CD4-positive, alpha-beta T cell treated with Interleukin-15 for 4 hours (primary cell): ENCODE results near the gene LYPD6B.
"Not testable (repeated sequence)": the region's sequence is repeated elsewhere in the genome, so short reads cannot be mapped to it uniquely, and the experiment has no call there.

ENCODE experiments used
- DNase-seq: peaks from one replicate; pipeline ENCODE4 v3.0.0-alpha.2; 2020; ENCODE audit warnings: low spot score

Gene LYPD6B

DNA sequence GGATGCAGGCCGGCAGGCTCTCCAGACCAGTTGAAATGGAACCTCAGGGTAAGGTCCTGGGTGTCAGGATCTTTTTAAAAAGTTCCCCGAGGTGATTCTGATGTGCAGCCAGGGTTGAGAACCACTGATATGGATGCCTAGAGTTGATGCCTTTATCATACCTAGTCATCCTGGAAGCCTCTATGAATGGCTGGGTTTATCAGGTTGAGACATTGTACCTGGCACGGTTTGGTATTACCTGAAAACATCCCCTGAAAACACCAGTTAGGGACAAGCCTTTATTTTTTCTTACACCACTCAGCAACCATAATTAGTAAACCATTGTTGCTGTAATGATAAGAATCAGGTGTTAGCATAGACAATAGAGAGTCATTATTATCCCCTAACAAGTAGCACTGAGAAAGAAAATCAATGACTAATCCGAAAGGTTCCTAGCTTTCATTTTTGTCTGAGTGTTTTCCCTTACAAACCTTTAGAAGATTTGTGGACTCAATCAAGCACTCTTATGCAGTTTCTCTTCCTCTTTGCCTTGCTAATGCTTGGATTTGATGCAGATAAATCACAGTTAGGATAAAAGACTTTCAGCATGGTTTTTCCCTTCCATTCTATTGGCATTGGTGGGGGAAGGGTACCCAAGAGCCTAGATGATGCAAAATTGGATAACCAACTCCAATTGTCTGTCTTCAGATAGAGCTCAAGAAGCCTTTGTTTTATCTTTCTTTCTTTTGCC, 175.4 kb downstream of the LYPD6B start:
- no peak for DNase-seq

DNA sequence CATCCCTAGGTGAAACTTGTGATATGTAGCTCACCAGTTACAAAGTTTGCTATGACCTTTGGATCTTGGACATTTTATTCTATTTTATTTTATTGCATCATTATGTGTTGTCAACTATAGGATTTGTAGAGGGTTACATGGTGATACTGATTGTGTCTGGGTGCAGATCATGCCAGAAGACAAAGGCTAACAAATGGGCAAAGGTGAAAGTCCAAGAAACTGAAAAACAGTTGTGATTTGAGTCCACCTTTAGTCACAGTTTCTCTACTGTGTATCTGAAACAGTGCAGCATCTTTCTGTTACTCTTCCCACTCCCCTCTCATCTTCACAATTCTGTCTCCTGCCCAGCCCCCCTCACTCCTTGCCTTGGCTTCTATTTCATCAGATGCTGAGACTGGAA, 180.0 kb downstream of the LYPD6B start:
- DNase-seq: no peak

DNA sequence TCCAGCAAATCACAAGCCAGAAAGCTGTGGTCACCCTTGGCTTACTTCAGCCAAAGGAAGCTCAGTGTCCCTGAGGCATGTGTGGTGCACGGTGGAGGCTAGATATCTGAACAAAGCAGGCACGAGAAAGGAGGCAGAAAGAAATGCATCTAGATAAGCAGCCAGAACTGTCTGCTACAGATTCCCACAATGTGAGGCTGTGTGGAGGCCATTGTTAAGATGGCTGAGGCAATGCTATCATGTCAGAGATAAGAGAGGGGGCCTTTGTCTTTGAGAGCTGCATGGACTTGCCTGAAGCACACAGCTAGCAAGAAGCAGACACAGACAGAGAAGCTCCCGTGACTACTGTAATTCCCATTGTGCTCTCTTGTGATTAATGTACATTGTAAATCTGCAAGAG, 181.4 kb downstream of the LYPD6B start:
- DNase-seq: no peak

DNA sequence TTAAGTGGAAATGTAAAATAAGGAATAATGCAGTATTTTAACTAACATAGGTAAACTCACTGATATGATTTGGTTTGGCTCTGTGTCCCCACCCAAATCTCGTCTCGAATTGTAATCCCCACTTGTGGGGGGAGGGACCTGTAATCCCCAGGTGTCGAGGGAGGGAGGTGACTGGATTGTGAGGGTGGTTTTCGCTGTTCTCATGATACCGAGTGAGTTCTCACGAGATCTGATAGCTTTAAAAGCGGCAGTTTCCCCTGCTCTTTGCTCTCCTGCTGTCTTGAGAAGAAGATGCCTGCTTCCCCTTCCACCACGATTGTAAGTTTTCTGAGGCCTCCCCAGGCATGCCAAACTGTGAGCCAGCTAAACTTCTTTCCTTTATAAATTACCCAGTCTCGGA, 182.5 kb downstream of the LYPD6B start:
- DNase-seq: no peak

DNA sequence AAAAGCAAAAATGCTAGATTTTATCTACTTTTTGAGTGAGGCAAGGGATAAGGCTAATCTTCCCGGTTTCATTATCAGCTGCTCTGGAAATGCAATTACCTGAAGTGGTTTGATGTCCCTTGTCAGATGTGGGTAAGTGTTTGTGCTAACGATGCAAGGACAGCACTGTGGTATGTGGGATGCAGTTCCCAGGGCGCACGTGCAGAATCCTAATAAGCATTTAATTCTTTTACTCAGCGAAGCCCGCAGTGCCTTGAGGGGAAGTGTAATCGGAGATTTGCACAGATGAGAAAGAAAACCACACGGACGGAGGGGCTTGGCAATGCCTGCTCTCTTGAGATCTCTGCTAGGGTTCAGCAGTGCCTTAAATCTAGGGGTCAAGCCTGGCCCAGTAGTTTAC, 183.4 kb downstream of the LYPD6B start:
- DNase-seq: no peak

DNA sequence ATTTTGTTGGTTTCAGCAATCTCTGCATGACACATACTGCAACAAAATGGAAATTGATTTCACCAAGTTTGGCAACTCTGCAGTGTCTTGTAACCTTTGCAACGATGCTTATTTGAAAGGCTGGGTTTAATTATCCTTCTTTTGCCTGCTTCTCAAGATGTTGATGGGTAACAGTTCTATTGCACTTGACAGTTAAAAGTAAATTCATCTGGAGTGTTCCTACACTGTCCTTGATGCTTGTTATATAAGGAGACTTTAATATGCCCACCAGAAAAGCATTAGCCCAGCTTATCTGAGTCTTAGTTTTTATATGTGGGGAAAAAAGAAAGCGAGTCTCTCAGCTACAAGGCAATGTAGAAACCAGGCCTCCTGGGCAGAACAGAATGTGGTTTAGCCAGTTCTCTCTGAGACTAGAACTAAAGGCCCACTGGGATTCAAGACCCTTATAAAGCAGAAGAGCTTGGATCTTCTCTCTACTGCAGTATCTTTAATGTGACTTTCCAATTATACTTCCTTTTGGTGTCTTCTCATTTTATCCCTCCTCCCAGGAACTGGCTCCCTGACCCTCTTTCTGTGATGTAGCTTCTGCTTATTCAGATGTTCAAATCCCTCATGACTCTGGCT, 185.1 kb downstream of the LYPD6B start:
- DNase-seq: no peak

DNA sequence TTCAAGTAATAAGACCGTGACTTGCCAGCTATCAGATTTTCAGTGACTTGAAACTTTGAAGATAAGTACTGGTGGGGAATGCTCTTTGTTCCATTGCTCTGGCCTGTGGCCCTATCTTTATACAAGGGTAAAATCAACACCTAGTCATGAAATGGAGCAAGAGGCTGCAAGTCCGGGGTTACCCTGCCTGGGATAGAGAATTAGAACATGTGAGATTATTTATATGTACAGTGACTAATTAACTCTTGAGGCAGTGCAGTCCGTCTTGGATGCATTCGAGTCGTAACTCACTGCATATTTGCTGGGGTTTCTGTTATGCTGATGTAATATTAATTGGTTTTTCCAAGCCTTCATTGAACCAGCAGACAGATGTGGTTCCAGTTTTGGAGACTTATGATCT, 186.0 kb downstream of the LYPD6B start:
- DNase-seq: no peak

DNA sequence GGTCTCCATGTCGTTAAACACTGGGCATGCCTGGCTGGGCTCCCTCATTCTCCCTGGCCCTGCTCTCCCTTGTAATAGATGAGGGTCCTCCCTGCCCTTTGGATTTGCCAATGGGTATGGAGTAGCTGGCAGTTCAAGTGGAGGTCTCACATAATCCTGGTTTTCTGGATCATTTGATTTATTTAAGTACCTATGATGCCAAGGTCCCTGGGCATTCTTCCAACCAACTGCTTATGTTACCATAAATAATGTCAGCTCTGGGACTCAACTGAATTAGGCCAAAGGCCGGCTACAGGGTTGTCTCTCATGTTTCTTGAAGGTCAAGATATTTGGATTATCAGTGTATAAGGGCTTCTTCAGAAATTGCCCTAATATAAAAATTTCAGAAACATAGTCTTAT, 186.9 kb downstream of the LYPD6B start:
- DNase-seq: no peak

DNA sequence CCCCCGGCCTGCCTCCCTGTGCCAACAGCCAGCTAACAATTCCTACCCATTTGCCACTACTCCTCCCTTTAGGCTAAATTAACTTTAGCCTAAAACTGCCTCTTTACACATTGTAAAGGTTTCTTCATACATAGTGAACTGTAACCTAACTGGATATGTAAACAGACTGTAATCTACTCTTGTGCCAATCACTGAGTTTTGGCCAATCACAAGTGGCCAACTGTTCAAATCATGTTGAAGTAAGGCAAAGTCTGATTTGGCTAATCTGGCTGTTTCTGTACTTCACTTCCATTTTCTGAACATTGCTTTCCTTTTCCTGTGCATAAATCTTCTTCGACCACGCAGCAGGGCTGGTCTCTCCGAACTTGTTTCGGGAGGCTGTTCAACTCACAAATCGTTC, 188.3 kb downstream of the LYPD6B start:
- DNase-seq: no peak

DNA sequence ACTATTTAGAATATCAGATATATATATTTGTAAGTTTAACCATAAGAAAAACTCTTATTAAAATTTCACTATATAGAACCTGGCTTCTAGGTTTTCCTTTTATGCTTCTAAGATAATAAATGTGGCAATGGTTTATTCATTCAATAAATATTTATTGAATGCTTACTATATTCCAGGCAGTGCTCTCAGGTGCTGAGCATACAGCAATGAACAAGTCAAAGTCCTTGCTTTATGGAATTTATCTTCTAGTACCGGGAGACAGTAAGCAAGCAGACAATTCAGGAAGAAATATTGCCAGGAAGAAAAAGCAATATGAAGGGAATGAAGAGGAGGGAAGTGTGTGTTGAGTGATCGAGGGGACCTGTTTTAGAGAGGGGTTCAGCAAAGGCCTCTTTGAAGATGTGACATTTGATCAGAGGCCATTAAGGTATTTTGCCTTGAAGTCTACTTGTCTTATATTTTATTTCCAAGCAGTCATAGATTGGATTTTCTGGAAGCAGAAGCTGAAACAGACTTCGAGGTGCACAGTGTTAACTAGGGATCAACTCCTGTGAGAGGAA, 197.4 kb downstream of the LYPD6B start:
- no peak for DNase-seq

DNA sequence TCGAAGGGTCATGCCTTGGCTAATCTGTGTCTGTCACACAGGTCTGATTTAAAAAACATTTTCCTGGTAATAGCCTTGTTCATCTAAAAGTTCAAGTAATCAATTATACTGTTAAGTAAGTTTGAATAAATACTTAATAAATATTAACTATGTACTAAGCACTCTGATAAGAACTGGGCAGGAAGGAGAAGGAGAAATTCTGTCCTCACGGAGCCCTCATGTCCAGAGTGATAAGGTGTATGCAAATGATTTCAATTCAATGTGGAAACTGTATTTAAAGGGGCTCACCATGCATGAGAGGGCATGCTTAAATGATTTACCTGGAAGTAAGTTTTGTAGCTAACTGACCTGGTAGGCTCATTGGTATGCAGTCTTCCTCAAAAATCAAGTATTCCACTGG, 197.9 kb downstream of the LYPD6B start:
- no peak for DNase-seq

DNA sequence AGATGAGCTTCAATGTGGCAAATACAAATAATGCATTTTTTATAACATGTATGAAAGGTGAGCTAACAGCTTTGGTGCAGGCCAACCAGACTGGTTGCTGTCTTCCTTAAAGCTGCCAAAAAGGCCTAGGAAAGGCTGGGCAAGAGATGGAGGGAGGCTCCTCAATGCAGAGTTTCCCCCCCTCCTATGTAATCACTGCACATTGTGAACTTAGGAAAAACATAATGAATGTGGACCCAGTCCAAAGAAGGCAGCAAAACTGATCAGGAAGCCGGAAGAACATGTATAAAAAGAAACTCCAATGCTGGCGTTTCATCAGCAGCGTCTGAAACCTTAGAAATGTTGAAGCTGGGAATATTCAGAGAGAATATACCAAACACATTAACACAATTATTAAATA, 207.7 kb downstream of the LYPD6B start:
- DNase-seq: no peak

DNA sequence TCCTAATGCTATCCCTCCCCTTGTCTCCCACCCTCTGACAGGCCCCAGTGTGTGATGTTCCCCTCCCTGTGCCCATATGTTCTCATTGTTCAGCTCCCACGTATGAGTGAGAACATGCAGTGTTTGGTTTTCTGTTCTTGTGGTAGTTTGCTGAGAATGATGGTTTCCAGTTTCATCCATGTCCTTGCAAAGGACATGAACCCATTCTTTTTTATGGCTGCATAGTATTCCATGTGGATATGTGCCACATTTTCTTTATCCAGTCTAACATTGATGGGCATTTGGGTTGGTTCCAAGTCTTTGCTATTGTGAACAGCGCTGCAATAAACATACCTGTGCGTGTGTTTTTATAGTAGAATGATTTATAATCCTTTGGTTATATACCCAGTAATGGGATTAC, 212.9 kb downstream of the LYPD6B start:
- DNase-seq: not testable (repeated sequence)

DNA sequence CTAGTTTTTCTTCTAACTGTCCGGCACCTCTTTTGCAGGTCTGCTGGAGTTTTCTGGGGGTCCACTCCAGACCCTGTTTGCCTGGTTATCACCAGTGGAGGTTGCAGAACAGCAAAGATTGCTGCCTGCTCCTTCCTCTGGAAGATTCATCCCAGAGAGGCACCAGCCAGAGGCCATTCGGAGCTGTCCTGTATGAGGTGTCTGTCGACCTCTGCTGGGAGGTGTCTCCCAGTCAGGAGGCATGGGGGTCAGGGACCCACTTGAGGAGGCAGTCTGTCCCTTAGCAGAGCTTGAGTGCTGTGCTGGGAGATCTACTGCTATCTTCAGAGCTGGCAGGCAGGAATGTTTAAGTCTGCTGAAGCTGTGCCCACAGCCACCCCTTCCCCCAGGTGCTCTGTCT, 218.4 kb downstream of the LYPD6B start:
- not testable (repeated sequence) for DNase-seq

DNA sequence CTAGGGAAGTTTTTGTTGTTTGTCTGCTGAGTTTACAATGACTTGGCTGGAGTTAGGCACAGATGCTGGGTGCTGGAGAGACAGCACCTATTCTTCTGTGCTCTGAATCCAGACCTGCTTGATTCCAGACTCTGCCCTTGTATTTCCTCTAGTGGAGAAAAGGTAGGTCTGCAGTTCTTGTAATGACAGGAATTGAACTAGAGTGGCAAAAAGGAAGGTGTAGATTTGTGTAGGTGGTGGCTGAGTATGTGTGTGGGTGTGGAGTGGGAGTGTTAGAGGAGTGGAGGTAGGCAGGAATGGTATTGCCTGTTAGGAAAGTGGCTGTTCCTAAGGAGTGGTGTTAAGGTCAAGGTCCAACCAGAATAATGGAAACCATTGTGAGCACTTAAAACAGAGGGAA, 220.0 kb downstream of the LYPD6B start:
- no peak for DNase-seq

DNA sequence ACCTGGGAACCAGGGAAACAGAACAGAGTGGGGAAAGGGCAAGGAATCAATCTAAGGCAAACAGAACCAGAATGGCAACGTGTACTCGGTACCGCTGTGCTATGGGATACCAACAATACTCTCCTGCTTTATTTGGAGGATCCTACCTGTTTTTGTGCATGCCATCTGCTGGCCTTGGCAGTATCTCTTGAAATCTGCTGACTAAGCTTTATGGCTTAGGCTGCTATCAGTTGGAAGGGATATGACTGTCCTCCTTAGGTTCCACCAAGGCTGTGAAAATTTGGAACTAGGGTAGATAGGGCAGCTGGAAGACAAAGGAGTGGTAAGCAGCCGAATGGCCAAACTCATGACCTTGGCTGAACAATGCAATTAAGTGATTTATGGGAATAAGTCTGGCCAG, 220.6 kb downstream of the LYPD6B start:
- DNase-seq: no peak

DNA sequence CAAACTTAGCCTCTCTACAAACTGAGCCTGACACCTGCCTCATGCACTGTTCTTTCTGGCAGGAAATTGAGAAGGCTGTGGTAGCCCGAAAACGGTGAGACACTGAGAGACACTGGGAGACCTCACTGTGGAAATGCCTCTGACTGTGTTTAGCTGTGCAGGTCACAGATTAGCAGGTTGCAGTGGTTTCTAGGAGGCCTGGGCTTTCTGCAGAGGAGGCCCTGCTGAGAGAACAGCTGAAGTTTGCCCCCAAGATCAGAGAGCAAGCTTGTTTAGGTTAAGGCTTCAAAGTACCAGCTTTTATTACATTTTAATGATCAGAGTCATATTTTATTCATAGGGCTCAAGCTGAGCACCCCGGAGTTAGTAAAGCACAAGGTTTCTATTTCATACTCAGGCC, 223.2 kb downstream of the LYPD6B start:
- DNase-seq: no peak
